ENCODE results near the gene SLC22A5. TPM values are rescaled to one million over a fixed set of nuclear protein-coding genes. Genes with fewer than 3 reads are reported as not detected.

SLC22A5 gene
- total and polyA plus RNA-seq, 9 of the 15 experiments (the other 6 are each of a cell fraction or from before 2014, with no cell fraction given): 3.0 to 16.6 (median 8.3) TPM

GRCh38 chr5:132426525-132427138 is 57.1 kb downstream of the SLC22A5 start (continued):
- no peak for TF ChIP-seq ZNF280B (CRISPR knock-in tag; IDR thresholded peaks at IDR 0.05)
- TF ChIP-seq XRCC5 (IDR thresholded peaks at IDR 0.05; ENCODE audit: low read depth, low read length): no peak
- TF ChIP-seq, protein P1, sequence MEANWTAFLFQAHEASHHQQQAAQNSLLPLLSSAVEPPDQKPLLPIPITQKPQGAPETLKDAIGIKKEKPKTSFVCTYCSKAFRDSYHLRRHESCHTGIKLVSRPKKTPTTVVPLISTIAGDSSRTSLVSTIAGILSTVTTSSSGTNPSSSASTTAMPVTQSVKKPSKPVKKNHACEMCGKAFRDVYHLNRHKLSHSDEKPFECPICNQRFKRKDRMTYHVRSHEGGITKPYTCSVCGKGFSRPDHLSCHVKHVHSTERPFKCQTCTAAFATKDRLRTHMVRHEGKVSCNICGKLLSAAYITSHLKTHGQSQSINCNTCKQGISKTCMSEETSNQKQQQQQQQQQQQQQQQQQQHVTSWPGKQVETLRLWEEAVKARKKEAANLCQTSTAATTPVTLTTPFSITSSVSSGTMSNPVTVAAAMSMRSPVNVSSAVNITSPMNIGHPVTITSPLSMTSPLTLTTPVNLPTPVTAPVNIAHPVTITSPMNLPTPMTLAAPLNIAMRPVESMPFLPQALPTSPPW (CRISPR knock-in tag; IDR thresholded peaks at IDR 0.05): peak; percentile 58
- no peak for TF ChIP-seq XRCC4 (IDR thresholded peaks at IDR 0.05; ENCODE audit: extremely low read depth, insufficient read depth, insufficient read length)
- peak; percentile 78 for TF ChIP-seq CXXC5 (CRISPR knock-in tag; IDR thresholded peaks at IDR 0.05)
- TF ChIP-seq, protein P2, sequence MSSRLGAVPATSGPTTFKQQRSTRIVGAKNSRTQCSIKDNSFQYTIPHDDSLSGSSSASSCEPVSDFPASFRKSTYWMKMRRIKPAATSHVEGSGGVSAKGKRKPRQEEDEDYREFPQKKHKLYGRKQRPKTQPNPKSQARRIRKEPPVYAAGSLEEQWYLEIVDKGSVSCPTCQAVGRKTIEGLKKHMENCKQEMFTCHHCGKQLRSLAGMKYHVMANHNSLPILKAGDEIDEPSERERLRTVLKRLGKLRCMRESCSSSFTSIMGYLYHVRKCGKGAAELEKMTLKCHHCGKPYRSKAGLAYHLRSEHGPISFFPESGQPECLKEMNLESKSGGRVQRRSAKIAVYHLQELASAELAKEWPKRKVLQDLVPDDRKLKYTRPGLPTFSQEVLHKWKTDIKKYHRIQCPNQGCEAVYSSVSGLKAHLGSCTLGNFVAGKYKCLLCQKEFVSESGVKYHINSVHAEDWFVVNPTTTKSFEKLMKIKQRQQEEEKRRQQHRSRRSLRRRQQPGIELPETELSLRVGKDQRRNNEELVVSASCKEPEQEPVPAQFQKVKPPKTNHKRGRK (tag; IDR thresholded peaks at IDR 0.05): no peak
- TF ChIP-seq SIX5 (IDR thresholded peaks at IDR 0.05; ENCODE audit: borderline replicate concordance in 1 of 2, insufficient read depth in 1 of 2, low read depth in 1 of 2, low read length in 2 of 2): no peak
- TF ChIP-seq NFE2L1 (tag; IDR thresholded peaks at IDR 0.05; ENCODE audit: borderline replicate concordance, low read depth): peak; percentile 59
- TF ChIP-seq POLR3A (IDR thresholded peaks at IDR 0.05; ENCODE audit: borderline replicate concordance, extremely low read depth, insufficient read depth, insufficient read length): no peak
- TF ChIP-seq HDAC8 (tag; IDR thresholded peaks at IDR 0.05): peak; percentile 86
- TF ChIP-seq SNAPC5 (CRISPR knock-in tag; IDR thresholded peaks at IDR 0.05): no peak
- TF ChIP-seq BACH1 (tag; IDR thresholded peaks at IDR 0.05): peak; percentile 76
- no peak for TF ChIP-seq ZNF121 (CRISPR knock-in tag; conservative IDR thresholded peaks at IDR 0.05)
- TF ChIP-seq CREB3L1 (IDR thresholded peaks at IDR 0.05; ENCODE audit: borderline replicate concordance, low read depth): no peak
- no peak for TF ChIP-seq THRAP3 (IDR thresholded peaks at IDR 0.05; ENCODE audit: borderline replicate concordance)
- no peak for TF ChIP-seq FOS (IDR thresholded peaks at IDR 0.05; ENCODE audit: extremely low read depth, insufficient read length)
- TF ChIP-seq ZNF143 (CRISPR knock-in tag; IDR thresholded peaks at IDR 0.05): 0 out of 2 replicates have a peak, but pooled peaks have one; percentile 51
- TF ChIP-seq KLF13 (tag; IDR thresholded peaks at IDR 0.05; ENCODE audit: borderline replicate concordance, low read depth): no peak; the same call in 1 of the 2 replicates
- TF ChIP-seq, protein P3, sequence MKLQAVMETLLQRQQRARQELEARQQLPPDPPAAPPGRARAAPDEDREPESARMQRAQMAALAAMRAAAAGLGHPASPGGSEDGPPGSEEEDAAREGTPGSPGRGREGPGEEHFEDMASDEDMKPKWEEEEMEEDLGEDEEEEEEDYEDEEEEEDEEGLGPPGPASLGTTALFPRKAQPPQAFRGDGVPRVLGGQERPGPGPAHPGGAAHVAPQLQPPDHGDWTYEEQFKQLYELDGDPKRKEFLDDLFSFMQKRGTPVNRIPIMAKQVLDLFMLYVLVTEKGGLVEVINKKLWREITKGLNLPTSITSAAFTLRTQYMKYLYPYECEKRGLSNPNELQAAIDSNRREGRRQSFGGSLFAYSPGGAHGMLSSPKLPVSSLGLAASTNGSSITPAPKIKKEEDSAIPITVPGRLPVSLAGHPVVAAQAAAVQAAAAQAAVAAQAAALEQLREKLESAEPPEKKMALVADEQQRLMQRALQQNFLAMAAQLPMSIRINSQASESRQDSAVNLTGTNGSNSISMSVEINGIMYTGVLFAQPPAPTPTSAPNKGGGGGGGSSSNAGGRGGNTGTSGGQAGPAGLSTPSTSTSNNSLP (IDR thresholded peaks at IDR 0.05; ENCODE audit: borderline replicate concordance, low read depth, low read length): no peak
